B cell (primary cell): ENCODE results near the gene STON1. TPM values are rescaled to one million over a fixed set of nuclear protein-coding genes. Genes with fewer than 3 reads are reported as not detected.

ENCODE experiments used
- ATAC-seq: fragments of 200-7000 bp; cut with Tn5 transposase; one replicate; pipeline ENCODE4 v1.10.0; 2021; ENCODE audit warnings: low read depth, mild to moderate bottlenecking, moderate number of reproducible peaks, moderate library complexity
- CTCF ChIA-PET: fragments of 350-600 bp; sonication (Branson Sonifier 250); formaldehyde crosslinking; loops from one replicate; lab custom pipeline; 2021; ENCODE audit warnings: antibody characterized with exemption, inconsistent platforms; lab: Charles Lee
- POLR2A ChIA-PET: fragments of 350-600 bp; sonication (Branson Sonifier 250); formaldehyde crosslinking; loops from one replicate; lab custom pipeline; 2021; ENCODE audit warnings: antibody characterized with exemption; lab: Charles Lee
- DNase-seq: peaks from one replicate; pipeline ENCODE4 v3.0.0; 2013
- H2AFZ ChIP-seq: 2 replicates; pipeline ENCODE4 v1.6.1; 2012; ENCODE audit warnings: mild to moderate bottlenecking, low read depth, low read length; ENCODE audit not compliant: insufficient read depth, poor library complexity, severe bottlenecking
- H3K27ac ChIP-seq, 2 donors: 1 replicate in 1 of 2; 2 replicates in 1 of 2; pipeline ENCODE4 v1.5.1; 2012 to 2013; ENCODE audit warnings: low read length in 2 of 2, mild to moderate bottlenecking in 2 of 2, moderate library complexity in 1 of 2
- H3K27me3 ChIP-seq, 4 experiments: fragments of 200-600 bp in 1 of 4; sonication (generic) in 1 of 4; replicated peaks in 1 of 4; 1 replicate in 2 of 4; 2 replicates in 2 of 4; pipeline versions ENCODE4 v1.6.1 to v1.7.0; 2013 to 2016; ENCODE audit warnings: low read length in 3 of 4, mild to moderate bottlenecking in 2 of 4, mixed read lengths in 1 of 4, moderate library complexity in 1 of 4; ENCODE audit not compliant: insufficient read depth in 4 of 4, control insufficient read depth in 3 of 4; ENCODE audit errors: control extremely low read depth in 1 of 4
- H3K36me3 ChIP-seq, 2 experiments: replicated peaks in 1 of 2; 1 replicate in 1 of 2; 2 replicates in 1 of 2; pipeline versions ENCODE4 v1.6.1 to v1.7.1; 2013; ENCODE audit warnings: low read length in 1 of 2; ENCODE audit not compliant: insufficient read depth in 2 of 2, control insufficient read depth in 1 of 2; ENCODE audit errors: control extremely low read depth in 1 of 2, extremely low read depth in 1 of 2
- H3K4me1 ChIP-seq, 2 donors: fragments of 200-600 bp in 1 of 2; sonication (generic) in 1 of 2; 1 replicate in 1 of 2; 2 replicates in 1 of 2; pipeline versions ENCODE4 v1.5.1 to v1.6.1; 2013 to 2017; ENCODE audit warnings: low read length in 2 of 2; ENCODE audit not compliant: control insufficient read depth in 2 of 2, insufficient read depth in 2 of 2
- H3K4me2 ChIP-seq: replicated peaks from 2 replicates; pipeline ENCODE3; 2012; ENCODE audit warnings: mild to moderate bottlenecking, low read depth, low read length; ENCODE audit not compliant: poor library complexity, severe bottlenecking
- H3K4me3 ChIP-seq, 5 experiments: fragments of 200-600 bp in 1 of 5; sonication (generic) in 1 of 5; 1 replicate in 3 of 5; 2 replicates in 2 of 5; pipeline versions ENCODE4 v1.5.1 to v1.7.0; 2011 to 2016; ENCODE audit warnings: low read length in 4 of 5, mild to moderate bottlenecking in 4 of 5, low read depth in 2 of 5, control low read depth in 1 of 5, moderate library complexity in 1 of 5; ENCODE audit not compliant: insufficient read depth in 1 of 5; ENCODE audit errors: control extremely low read depth in 1 of 5, extremely low read depth in 1 of 5
- H3K79me2 ChIP-seq: fragments of 200-600 bp; sonication (generic); one replicate; pipeline ENCODE4 v1.6.0; 2016; ENCODE audit warnings: low read length; ENCODE audit not compliant: control insufficient read depth, insufficient read depth
- H3K9ac ChIP-seq: fragments of 200-600 bp; sonication (generic); 2 replicates; pipeline ENCODE4 v1.6.1; 2017; ENCODE audit warnings: mild to moderate bottlenecking, low read length, moderate library complexity
- H3K9me3 ChIP-seq, 3 donors: one replicate each; pipeline versions ENCODE4 v1.6.1 to v1.7.1; 2013; ENCODE audit warnings: low read length in 2 of 3; ENCODE audit not compliant: control insufficient read depth in 2 of 3, insufficient read depth in 1 of 3; ENCODE audit errors: control extremely low read depth in 1 of 3
- H4K20me1 ChIP-seq: 2 replicates; pipeline ENCODE4 v1.6.0; 2012; ENCODE audit warnings: mild to moderate bottlenecking, low read length; ENCODE audit not compliant: insufficient read depth, control insufficient read depth, poor library complexity, severe bottlenecking
- H3K27ac Mint-ChIP-seq: one replicate; pipeline ENCODE4 v1.8.0; 2021; ENCODE audit warnings: mixed read lengths
- H3K27me3 Mint-ChIP-seq: one replicate; pipeline ENCODE4 v1.8.0; 2021; ENCODE audit warnings: mixed read lengths
- H3K4me1 Mint-ChIP-seq: one replicate; pipeline ENCODE4 v1.8.0; 2021; ENCODE audit warnings: mixed read lengths
- H3K4me3 Mint-ChIP-seq: one replicate; pipeline ENCODE4 v1.8.0; 2021; ENCODE audit warnings: mixed read lengths
- H3K9me3 Mint-ChIP-seq: one replicate; pipeline ENCODE4 v1.8.0; 2022; ENCODE audit warnings: mixed read lengths; ENCODE audit not compliant: insufficient read depth
- CTCF ChIP-seq: fragments of 200-600 bp; IDR thresholded peaks from one replicate; pipeline ENCODE4 v1.8.0; 2022; ENCODE audit warnings: antibody characterized with exemption, mild to moderate bottlenecking
- EZH2 ChIP-seq: IDR thresholded peaks from 2 replicates; pipeline ENCODE4 v1.6.1; 2012; ENCODE audit warnings: borderline replicate concordance, low read depth, mild to moderate bottlenecking, moderate library complexity, low read length; ENCODE audit not compliant: insufficient read depth, poor library complexity, severe bottlenecking
- WGBS: methylation state at CpG from one replicate; pipeline ENCODE4 v1.1.5; 2013; ENCODE audit warnings: missing lambda C conversion rate; ENCODE audit not compliant: insufficient coverage; 5-methylcytosine and 5-hydroxymethylcytosine counted together
- intact Hi-C: fragments of 100-400 bp; cut with micrococcal nuclease; formaldehyde crosslinking; loops from one replicate; pipeline ENCODE4 v1.10.0; 2022
- polyA plus RNA-seq: library from polyadenylated mRNA; depleted of rRNA; stranded (reverse); fragments of >200 nt; gene quantifications from 2 replicates; pipeline ENCODE4 v1.2.3, GENCODE V29; 2012
- total RNA-seq, 2 donors: library from RNA; stranded (reverse); fragments of 120-200 nt in 1 of 2; gene quantifications; 1 replicate in 1 of 2; 2 replicates in 1 of 2; pipeline versions ENCODE4 v1.2.3 to v1.2.4, GENCODE V29; 2013 to 2022

The STON1 gene
- total and polyA plus RNA-seq, 2 donors (not counting 1 experiment from before 2014, with no cell fraction given) = 0.46 to 2.0 TPM

GRCh38 chr2:48504647-48505327 is 25.2 kb upstream of the STON1 start:
- H3K27ac Mint-ChIP-seq = no peak overlapping the region
- peaks cover 0 to 63% of the 10 kb centered on the region in 2 experiments for H3K36me3 ChIP-seq

More at GRCh38 chr2:48504647-48505327, 25.2 kb upstream of the STON1 start:
- no peaks in the 10 kb centered on the region for H3K79me2 ChIP-seq
- H3K4me2 ChIP-seq = no peak overlapping the region
- no peaks in the 10 kb centered on the region for H3K9me3 ChIP-seq
- H3K9ac ChIP-seq = no peak overlapping the region
- no peaks in the 10 kb centered on the region for H4K20me1 ChIP-seq
- no peak overlapping the region for H3K4me3 ChIP-seq
- no peak overlapping the region for H3K27ac ChIP-seq
- CTCF ChIA-PET = no interaction called here
- Mint-ChIP-seq H3K4me3 (no peak overlapping the region), H3K27me3 (no peaks in the 10 kb centered on the region), H3K9me3 (no peaks in the 10 kb centered on the region), H3K4me1 (peaks cover 1% of the 10 kb centered on the region)
- H3K4me1 ChIP-seq = no peaks in the 10 kb centered on the region
- DNase-seq (no peak), ATAC-seq (no peak)
- TF ChIP-seq CTCF (no peak), EZH2 (no peak)
- intact Hi-C loops = no loop called here
- no peaks in the 10 kb centered on the region for H3K27me3 ChIP-seq
- H2AFZ ChIP-seq = no peak overlapping the region
- POLR2A ChIA-PET = no interaction called here
- 100% methylated on average over 4 of the region's 4 CpGs for WGBS
